HG02571 (cell line): ENCODE data around the gene INPP5A.

Experiments used
- ATAC-seq: cut with Tn5 transposase; IDR thresholded peaks from one replicate; pipeline ENCODE4 v1.9.1; 2021; ENCODE audit warnings: mild to moderate bottlenecking, moderate library complexity; ENCODE audit not compliant: unreplicated experiment

The INPP5A gene

DNA sequence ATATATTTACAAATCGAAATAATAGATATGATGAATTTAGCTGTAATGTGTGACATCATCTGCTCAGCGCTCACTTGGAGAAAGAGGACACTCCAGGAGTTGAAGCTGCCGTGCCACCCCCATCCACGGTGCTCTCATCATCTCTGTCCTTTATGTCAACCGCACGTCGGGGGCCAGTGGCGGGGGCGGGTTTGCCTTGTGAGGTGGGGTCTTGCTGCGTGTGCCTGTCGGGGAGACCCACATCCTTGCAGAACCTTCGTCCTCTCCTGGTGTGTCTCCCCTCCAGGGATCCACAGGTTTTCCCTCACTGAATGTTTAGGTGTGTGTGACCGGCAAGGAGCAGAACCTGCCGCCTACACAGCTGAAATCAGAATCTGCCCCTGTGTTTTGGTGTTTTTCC lies 71.6 kb downstream of the INPP5A start:
- no peak for ATAC-seq

GRCh38 chr10:132610071-132610701 lies 72.6 kb downstream of the INPP5A start:
- no peak for ATAC-seq

DNA sequence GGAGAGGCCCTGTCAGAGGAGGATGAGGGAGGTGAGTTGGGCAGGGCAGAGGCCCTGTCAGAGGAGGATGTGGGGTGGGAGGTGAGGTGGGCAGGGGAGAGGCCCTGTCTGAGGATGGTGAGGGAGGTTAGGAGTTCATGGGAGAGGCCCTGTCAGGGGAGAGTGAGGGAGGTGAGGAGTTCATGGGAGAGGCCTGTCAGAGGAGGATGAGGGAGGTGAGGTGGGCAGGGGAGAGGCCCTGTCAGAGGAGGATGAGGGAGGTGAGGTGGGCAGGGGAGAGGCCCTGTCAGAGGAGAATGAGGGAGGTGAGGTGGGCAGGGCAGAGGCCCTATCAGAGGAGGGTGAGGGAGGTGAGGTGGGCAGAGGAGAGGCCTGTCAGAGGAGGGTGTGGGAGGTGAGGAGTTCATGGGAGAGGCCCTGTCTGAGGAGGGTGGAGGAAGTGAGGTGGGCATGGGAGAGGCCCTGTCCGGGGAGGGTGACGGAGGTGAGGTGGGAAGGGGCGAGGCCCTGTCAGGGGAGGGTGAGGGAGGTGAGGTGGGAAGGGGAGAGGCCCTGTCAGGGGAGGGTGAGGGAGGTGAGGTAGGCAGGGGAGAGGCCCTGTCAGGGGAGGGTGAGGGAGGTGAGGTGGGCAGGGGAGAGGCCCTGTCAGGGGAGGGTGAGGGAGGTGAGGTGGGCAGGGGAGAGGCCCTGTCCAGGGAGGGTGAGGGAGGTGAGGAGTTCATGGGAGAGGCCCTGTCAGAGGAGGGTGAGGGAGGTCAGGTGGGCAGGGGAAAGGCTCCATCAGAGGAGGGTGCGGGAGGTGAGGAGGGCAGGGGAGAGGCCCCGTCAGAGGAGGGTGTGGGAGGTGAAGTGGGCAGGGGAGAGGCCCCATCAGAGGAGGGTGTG lies 73.7 kb downstream of the INPP5A start:
- ATAC-seq = no peak

GRCh38 chr10:132611986-132612385 lies 74.4 kb downstream of the INPP5A start:
- no peak for ATAC-seq

DNA sequence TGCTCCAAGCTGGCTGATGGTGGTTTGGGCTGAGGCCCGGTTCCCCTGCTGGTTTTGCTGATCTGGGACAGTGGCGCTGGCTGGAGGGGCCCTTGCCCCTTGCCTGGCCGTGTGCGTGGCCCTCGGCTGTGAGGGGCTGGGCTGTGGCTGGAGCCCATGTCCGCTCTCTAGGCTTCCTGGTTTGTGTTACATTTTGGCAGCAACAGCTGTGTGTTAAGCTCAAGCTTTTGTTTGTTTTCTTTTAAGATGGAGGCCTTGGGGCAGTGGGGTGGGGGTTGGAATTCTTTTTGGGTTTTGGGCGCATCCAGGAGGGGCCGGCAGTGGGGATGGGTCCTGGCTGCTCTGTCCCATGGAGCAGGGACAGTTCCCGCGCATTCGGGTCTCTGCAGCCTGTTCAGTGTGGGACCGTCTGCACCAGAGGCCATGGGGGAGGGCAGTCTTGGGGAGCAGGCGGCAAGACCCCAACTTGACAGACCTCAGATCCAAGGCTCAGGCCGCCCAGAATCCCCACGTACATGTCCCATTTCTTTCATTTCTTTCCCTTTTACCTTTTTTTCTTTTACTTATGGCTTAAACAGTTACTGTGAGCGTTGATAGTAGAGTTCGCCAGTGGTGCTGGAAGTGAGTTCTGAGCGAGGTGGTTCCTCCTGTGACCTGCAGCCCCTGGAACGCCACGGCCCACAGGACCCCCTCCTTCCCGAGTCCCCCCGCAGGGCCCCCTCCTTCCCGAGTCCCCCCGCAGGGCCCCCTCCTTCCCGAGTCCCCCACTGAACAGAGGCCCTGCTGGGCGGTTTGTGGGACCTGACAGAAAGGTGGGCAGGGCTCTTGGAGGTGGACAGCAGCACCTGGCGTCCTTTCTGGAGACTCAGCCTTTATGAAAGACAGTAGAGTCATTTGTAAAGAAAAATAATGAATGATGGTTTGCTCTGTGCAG lies 75.3 kb downstream of the INPP5A start:
- ATAC-seq = no peak

DNA sequence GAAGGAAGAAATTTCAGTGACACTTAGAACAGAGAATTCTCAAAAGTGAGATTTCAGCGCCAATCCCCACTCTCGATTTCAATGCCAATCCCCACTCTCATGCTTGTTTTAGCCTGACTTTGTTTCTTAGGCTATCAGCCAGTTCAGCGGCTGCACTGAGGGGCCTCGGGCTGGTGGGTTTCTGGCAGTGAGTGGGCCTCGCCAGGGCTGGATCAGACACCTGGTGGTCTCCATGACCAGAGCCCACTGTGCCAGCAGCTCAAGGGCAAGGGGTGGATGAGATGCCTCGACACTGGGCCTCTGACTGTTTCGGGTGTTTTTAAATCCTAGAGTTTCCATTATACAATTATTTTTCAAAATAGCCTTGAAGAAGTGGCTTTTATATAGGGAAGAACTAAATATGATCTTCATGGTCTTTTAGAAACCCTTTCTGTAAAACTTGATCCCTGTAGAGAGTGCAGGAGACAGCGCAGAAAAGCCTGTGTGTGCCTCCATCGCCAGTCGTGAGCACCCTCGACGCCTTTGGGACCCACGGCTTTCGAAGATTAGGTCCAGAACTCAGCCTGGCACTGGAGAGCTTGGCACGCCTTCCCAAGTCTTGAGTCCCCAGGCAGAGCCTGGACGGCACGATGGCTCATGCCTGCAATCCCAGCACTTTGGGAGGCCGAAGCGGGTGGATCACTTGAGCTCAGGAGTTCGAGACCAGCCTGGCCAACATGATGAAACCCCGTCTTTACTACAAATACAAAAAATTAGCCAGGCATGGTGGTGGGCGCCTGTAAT lies 76.2 kb downstream of the INPP5A start:
- no peak for ATAC-seq

DNA sequence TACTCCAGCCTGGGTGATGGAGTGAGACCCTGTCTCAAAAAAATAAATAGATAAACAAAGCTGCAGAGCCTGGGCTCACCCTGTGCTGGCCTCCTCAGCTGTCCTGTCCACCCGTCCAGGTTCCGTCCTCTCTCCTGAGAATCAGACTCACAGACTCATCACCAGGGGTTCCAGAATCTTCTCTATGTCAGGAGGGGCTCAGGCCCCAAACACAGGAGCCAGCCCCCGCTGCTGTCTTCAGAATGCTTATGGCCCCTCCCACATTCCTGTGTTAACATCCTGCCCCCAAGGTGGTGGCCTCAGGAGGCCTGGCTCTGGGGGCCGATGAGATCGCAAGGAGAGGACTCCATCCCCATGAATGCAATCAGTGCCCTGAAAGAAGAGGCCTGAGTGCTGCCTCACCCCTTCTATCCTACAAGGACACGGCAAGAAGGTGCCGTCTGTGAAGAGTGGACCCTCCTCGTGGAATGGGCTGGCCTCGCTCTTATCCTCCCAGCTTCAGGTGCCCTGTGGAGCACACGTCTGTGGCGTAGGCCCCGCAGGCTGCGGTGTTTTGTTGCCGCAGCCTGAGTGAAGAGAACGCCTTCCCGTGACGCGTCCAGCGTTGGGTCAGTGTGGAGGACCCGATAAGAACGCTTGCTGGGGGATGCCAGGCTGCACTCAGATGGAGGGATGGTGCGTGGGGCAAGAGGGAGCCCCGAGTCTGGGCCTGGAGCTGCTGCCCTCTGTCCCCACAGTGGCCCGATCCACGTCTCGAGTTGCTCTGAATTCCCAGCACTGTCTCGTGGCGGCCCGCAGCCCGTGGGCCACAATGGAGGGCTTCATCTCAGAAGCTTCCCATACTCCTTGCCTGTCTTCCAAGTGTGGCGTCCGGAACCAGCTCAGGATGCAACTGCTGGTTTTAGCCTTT lies 77.1 kb downstream of the INPP5A start:
- no peak for ATAC-seq

GRCh38 chr10:132615341-132616169 lies 78.0 kb downstream of the INPP5A start:
- no peak for ATAC-seq

- ATAC-seq = no peak
These were observed 78.8 kb downstream of the INPP5A start for GRCh38 chr10:132616170-132616995.

DNA sequence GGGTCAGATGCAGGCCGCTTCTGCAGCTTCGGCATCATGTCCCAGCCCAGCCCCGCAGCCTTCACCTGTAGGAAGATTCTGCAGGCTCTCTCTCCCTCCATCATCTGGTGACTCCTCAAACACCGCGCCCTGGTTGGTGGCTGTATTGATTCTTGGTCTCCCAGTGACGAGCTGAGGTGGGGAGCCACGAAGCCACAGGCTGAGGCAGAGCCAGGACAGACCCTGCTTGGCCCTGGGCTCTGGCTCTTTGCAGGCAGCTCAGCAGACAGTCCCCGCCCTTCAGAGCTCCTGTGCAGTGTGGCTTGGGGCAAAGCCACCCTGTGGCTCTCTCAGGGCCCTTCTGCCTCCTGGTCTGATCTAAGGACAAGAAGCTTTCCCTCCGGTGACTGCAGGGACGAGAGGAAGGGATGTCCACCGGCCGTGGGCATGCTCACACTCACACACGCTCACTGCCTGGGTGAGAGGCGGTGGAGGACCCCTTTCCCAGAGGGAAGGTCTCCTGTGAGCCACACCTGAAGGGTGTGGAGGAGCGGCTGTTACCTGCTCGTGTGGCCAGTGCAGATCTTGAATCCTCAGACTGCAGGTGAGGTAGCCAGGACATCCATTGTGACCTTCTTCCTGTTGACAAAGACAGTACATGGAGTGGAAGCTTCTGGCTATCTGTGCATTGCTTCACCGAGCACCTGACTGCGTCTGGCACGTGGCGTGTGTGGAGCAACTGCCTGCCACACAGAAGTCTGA lies 79.6 kb downstream of the INPP5A start:
- ATAC-seq = no peak

GRCh38 chr10:132617737-132618052 lies 80.1 kb downstream of the INPP5A start:
- no peak for ATAC-seq

DNA sequence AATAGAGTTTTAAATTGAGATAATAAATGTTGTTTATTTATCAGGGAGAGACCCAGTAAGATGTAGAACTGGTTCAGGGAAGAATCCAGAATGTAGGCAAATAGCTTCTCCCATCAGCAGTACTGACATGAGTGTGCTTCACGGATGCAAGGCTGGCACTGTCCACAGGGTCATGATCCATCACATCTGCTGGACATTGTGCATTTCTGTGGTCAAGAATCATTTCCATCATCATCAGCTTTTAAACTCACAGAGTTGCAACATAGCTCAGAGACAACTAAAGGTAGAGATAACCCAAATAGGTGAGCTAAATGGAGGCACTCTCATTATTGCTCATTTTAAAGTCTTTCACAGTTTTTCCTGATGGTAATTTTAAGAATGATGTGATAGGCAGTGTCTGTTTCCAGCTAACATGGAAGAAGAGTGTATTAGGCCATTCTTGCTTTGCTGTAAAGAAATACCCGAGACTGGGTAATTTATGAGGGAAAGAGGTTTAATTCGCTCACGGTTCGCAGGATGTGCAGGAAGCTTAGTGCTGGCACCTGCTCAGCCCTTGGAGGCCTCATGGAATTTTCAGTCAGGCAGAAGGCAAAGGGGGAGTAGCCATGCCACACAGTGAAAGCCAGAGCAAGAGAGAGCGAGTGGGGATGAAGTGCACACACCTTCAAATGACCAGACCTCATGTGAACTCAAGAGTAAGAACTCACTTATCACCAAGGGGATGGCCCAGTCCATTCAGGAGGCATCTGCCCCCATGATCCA lies 80.8 kb downstream of the INPP5A start:
- ATAC-seq = no peak

DNA sequence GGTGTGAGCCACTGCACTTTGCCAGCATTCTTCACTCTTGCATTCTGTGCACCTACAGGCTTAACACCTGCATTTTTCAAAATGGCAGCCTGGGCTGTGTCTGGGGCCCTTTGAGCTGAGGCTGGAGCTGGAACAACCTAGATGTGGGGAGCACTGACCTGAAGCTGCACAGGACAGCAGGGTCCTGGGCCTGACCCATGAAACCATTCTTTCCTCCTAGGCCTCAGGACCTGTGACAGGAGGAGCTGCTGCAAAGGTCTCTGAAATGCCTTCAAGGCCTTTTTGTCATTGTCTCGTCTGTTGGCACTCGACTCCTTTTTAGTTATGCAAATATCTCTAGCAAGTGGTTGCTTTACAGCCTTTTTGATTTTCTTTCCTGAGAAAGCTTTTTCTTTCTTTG lies 82.3 kb downstream of the INPP5A start:
- ATAC-seq = no peak

DNA sequence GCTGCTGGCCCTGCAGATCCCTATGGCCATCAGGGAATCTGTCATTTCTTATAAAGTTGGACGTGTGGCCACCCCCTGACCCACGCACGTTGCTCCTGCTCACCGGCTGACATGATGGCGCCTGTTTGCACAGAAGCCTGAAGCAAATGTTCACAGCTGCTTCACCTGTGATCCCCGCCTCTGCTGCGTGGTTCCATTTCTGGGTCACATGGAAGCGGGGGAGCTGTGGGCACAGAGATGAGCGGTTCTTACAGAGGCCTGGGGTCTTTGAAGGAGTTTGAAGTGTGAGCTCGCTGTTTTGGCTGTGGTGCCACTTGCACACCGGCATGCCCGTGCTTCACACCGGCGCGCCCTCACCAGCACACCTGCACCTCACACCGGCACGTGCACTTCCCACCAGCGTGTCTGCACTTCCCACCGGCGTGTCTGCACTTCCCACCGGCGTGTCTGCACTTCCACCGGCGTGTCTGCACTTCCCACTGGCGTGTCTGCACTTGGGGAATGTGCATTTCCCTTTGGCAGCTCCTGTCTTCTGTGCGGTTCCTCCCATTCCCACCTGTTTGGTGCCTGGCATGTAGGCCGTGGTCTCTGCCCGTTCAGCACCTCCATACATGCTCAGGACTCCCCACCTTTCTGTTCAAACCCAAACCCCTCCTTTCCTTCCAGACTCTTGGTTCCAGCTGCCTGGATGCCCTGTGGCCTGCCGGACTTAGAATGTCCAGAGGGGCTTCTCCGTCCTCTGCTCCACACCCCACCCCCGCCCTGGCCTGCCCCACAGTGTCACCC lies 86.7 kb downstream of the INPP5A start:
- ATAC-seq = no peak

GRCh38 chr10:132624847-132625471 lies 87.4 kb downstream of the INPP5A start:
- ATAC-seq = no peak
